T-helper 2 cell treated with Interferon-gamma antibody and Interleukin-4, amounts not matched to agents 100 ng/mL and 5 ng/mL, for 36 hours (primary cell): ENCODE data around the gene CAMSAP2. TPM values are rescaled to one million over a fixed set of nuclear protein-coding genes. Genes with fewer than 3 reads are reported as not detected.

Experiments
- intact Hi-C: fragments of 100-400 bp; cut with micrococcal nuclease; formaldehyde crosslinking; loops from one replicate; pipeline ENCODE4 v1.15.1; 2023
- total RNA-seq: library from RNA; stranded (reverse); gene quantifications from 2 replicates; pipeline ENCODE4 v1.2.3, GENCODE V29; 2022

The CAMSAP2 gene
- total RNA-seq, 1 donor from 2014 or later: 0.18 TPM

DNA sequence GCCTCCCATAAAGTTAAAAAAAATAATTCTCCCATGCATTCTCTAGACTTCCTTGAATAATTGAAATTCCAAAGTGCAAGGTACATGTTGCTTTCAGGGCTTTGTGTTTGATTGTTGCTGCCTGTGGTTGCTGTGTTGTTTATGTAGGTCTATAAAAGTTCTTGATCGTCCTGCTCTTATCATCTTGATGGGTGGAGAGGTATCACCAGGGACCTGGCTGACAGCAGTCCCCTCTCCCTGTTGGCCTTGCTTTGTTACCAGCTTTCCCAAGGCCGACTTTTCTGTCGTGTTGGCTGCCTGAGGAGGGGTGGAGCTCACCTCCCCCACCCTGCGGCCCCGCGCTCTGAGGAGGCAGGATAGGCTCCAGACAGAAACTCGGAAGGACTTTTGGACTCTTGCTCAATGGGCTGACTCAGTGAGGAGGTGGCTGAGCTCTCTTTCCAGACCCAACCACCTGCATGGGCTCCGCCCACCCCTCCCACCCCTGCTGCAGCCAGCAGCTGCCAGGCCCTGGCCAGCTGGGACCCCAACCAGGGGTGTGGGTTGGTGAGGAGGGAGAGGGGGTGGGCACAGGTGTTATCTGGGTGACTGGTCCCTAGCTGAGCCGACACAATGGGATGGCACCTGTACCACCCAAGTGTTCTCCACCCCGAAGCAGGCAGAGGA, 158.0 kb downstream of the CAMSAP2 start:
- intact Hi-C loops: no loop called here

GRCh38 chr1:200897259-200897658, 158.6 kb downstream of the CAMSAP2 start:
- intact Hi-C loops: no loop called here

DNA sequence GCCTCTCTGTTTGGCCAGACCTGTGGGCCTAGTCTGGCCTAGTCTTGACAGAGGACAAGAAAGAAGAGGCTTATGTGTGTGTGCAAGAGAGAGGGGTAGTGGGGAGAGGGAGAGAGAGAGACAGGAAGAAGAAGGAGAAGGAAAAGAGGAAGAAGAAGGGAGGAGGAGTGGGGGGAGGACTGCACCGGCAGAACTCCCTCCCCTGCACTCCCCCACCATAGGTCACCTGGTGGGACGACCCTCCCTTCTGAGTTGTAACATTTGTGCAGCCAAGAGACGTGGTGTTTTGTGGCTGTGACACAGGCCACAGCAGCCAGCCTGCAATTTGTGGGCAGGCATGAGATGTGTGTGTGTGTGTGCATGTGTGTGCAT, 160.3 kb downstream of the CAMSAP2 start:
- intact Hi-C loops: no loop called here

- intact Hi-C loops: no loop called here
These were observed 160.8 kb downstream of the CAMSAP2 start for GRCh38 chr1:200899451-200899915.

DNA sequence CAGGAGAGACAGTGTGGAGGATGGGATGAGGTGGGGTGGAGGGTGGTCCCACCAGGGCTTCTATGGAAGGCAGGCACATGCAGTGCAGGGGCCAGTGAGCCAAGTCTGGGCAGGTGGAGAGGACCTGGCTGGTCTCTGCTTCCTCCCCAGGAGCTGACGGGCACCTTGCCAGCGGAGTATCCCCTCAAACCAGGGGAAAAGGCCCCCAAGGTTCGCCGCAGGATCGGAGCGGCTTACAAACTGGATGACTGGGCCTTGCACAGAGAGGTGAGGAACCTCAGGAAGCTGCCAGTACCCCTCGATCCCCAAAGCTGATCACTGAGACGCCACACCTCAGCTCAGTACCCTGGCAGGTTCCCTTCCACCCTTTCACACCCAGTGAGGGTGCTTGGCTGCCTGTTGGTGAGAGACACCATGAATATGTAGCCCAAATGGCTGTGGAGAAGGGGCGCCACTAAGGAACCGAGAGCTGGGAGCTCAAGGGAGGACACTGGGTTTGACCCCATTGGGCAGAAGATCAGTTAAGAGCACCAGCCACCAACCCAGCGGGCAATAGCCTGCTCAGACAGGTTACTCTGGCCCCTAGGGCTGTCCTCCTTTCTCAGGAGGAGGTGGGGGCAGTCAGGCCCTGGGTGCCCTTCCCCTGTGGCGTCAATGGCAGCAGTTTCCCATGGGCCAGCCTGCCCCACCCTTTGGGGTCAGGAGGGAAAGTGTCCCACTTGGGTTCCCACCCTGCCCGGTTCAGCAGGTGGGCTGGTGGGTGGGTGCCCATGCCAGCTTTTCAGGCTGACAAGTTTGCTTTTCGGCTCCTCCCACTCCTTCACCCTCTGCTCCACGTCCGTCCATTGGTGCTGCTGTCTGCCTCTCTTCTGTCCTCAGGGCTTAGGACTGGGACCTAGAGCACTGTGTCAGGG, 161.5 kb downstream of the CAMSAP2 start:
- intact Hi-C loops: no loop called here

DNA sequence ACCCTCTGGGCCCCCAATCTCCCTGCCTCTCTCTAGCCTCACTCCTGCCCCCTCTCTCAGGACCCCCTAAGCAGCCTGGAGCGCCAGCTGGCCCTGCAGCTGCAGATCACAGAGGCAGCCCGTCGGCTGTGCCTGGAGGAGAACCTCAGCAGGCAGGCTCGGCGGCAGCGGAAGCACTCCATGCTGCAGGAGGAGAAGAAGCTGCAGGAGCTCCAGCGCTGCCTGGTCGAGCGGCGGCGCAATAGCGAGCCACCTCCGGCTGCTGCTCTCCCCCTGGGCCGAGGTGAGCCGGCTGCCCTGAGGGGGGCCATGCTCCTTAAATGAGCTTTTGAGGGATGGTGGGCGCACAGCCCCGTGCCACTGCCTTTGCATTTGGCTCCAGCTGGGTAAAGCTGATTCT, 162.2 kb downstream of the CAMSAP2 start:
- intact Hi-C loops: no loop called here

DNA sequence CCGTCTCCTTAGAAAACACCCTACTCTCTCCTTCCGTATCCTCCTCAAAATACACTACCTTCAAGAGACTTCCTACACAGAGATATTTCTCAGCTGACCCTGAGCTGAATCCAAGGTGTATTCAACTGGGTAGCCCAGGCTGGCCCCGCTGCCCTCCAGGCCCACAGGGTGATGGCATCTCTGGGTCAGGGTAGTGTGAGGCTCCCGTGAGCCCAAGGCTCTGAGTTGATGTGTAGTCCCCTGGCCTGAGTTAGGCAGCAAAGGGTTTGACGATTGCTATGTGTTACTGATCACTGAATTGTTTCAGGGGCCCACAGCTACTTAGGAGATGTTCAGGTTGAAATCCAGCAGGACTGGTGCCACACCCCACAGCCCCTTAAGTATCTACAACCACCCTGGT, 162.7 kb downstream of the CAMSAP2 start:
- intact Hi-C loops: no loop called here

DNA sequence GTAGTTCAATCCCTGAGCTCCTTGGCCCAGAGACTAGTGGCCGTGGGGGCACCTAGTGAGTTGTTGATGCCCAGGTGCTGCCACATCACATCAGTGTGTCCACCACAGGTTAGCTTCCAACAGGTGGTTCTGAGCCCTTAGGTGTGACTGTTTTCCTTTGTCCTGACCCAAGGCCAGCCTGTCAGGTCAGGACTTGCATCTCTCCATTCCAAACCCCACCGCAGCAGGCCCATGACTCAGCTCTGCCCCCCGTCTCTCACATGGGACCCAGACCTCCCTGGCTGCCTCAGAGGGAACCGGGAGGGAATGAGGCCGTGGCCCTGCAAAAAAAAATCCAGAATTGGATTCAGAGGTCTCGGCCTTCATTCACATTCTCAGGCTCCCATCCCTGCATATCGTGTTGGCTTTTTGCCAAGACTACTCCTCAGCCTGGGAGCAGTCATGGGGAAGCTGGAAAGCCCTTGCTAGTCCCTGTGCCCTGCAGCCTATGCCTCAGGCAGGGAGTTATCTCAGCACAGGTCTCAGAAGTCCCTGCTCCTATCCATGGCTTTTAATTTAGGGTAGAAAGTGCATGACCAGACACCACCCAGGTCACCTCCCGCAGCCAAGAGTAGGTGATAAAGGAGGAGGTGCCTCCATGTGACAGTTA, 163.2 kb downstream of the CAMSAP2 start:
- intact Hi-C loops: no loop called here

GRCh38 chr1:200903793-200904192, 165.1 kb downstream of the CAMSAP2 start:
- intact Hi-C loops: no loop called here

GRCh38 chr1:200904772-200905171, 166.1 kb downstream of the CAMSAP2 start:
- intact Hi-C loops: no loop called here

DNA sequence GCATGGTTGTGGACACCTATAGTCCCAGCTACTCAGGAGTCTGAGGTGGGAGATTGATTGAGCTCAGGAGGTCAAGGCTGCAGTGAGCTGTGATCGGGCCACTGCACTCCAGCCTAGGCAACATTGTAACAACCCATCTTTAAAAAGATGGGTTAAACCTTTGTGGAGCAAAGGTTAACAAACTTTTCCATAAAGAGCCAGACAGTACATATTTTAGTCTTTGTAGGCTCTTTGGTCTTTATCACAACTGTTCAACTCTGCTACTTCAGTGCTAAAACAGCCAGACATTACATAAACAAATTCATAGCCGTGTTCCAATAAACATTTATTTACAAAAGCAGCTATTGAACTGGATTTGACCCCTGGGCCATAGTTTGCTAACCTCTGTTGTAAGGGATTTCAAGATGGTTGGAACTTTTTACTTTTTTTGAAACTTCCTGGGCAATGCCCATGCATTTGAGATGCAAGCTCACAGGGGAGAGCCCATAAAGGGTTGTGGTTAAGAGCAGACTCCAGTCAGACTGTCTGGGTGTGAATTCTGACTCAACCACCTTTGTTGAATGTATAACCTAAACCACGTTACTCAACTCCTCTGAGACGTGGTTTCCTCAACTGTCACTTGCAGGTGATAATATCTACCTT, 166.8 kb downstream of the CAMSAP2 start:
- intact Hi-C loops: no loop called here

DNA sequence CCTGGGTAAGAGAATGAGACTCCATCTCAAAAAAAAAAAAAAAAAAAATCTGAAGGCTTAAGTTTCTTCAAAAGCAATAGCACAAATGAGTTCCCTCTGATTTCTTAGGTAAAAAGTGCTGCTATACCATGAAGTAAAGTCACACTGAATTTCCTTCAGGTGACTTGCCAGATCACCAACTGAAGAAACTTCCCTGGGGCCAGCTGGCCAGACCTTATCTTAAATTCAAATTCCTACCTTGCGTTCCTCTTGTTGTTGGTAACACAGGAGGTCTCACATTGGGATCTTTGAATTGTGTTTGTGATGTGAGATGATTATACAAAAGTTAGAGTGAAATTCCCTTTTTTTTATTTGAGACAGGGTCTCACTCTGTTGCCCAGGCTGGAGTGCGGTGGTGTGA, 167.8 kb downstream of the CAMSAP2 start:
- intact Hi-C loops: no loop called here

DNA sequence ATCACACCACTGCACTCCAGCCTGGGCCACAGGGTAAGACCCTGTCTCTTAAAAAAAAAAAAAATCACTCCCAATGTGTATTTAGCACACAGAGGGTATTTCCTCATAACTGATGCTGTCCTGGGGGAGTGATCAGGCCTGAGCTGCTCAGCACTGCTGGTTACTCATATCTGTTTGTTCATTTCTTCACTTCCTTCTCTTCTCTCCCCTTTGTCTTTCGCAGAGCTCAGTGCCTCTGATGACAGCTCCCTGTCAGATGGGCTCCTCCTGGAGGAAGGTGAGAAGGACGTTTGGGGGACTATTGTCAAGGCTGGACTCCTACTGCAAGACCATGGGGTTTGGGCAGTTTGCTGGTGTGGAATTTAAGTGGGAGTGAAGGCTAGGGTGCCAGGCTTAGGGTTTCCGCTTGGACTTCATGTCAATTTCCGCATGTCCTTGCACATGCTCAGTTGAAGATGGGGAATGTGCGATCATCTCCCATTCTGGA, 169.0 kb downstream of the CAMSAP2 start:
- intact Hi-C loops: no loop called here

- intact Hi-C loops: no loop called here
These were observed 169.6 kb downstream of the CAMSAP2 start for GRCh38 chr1:200908191-200908868.

GRCh38 chr1:200909071-200909470, 170.4 kb downstream of the CAMSAP2 start:
- intact Hi-C loops: no loop called here

DNA sequence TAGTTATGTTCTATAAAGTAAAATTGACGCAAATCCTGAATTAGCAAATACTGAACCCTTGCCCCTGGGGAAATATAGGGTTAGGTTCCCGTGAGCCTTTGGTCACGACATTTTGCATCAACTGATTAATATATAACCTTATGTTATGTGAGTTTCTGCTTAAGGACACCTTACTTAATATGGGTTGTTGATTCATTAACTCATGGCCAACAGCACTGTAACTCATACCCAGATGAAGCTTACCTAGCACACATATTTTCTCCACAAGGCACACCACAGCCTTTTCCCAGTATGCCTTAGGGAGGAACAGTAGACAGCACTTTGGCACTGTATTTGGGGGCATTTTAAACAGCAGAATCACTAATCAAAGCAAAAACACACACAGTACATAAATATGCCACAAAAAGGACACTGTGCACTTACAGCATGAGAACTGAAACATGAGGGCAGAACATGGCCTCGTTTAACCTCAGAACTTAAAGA, 171.1 kb downstream of the CAMSAP2 start:
- intact Hi-C loops: no loop called here

Other genes with a start within 250 kb of the CAMSAP2 start
- 22.1 and 24.4 TPM in 2 replicates for gene KIF14, start 118.1 kb upstream of the CAMSAP2 start, total RNA-seq
- 20.6 and 21.3 TPM in 2 replicates for gene DDX59, start 69.0 kb upstream of the CAMSAP2 start, total RNA-seq
- not detected in 2 replicates for gene GPR25, start 134.1 kb downstream of the CAMSAP2 start, total RNA-seq
- gene INAVA, start 156.0 kb downstream of the CAMSAP2 start, total RNA-seq: not detected in 2 replicates